ENCODE measurements around the gene PSMA4. TPM values are rescaled to one million over a fixed set of nuclear protein-coding genes. Genes with fewer than 3 reads are reported as not detected.

PSMA4 gene
- total RNA-seq, 1 experiment from 2014 or later = 294 TPM

- Histone ChIP-seq H3K27me3 (ENCODE audit: insufficient read depth, low read length) (no peaks in the 10 kb centered on the region), H3K9me3 (ENCODE audit: control insufficient read depth in 1 of 2, insufficient read depth in 1 of 2, low read depth in 1 of 2, low read length in 2 of 2) (no peaks in the 10 kb centered on the region), H3K79me2 (ENCODE audit: insufficient read depth, low read length) (peaks cover 66% of the 10 kb centered on the region), H3K9ac (ENCODE audit: low read length) (no peak overlapping the region), H3K27ac (ENCODE audit: low read depth, low read length) (no peak overlapping the region), H4K20me1 (ENCODE audit: insufficient read depth) (no peaks in the 10 kb centered on the region; the same call in 1 of the 2 replicates), H3K4me1 (ENCODE audit: control insufficient read depth in 1 of 2, insufficient read depth in 2 of 2, low read length in 2 of 2) (peaks cover 0 to 7% of the 10 kb centered on the region in 2 experiments; a peak in 1 of 4 replicates), H3K4me2 (ENCODE audit: low read length) (no peak overlapping the region), H3K9me2 (ENCODE audit: insufficient read depth) (no peaks in the 10 kb centered on the region), H2AFZ (ENCODE audit: low read depth, low read length, poor library complexity, severe bottlenecking) (no peak overlapping the region), H3K36me3 (ENCODE audit: control insufficient read depth in 1 of 2, insufficient read depth in 2 of 2, low read length in 2 of 2) (no peaks in the 10 kb centered on the region), H3K4me3 (replicated peaks in 1 of 2; ENCODE audit: low read depth in 1 of 2, low read length in 2 of 2) (no peak overlapping the region)
- ChIA-PET POLR2A (no interaction called here), RAD21 (ENCODE audit: low non-redundant PET in 1 of 2, low total read pairs in 2 of 2, uncharacterized antibody in 2 of 2, unreplicated experiment in 2 of 2) (no interaction called here), CTCF (no interaction called here)
- ATAC-seq (no peak), DNase-seq (ENCODE audit: low read depth, low spot score) (no peak)
- TF ChIP-seq ELF1 (IDR thresholded peaks at IDR 0.05; ENCODE audit: borderline replicate concordance, low read depth) (no peak), RAD21 (IDR thresholded peaks at IDR 0.05; ENCODE audit: low read depth) (0 out of 2 replicates have a peak, but pooled peaks have one; percentile 16), ATF3 (IDR thresholded peaks at IDR 0.05) (no peak)
- intact Hi-C loops (cut with micrococcal nuclease) = no loop called here
- BruUV-seq (replicated peaks) = no TSS peak
Measured at GRCh38 chr15:78570710-78571109, 30.5 kb downstream of the PSMA4 start.

GRCh38 chr15:78571382-78571781 is 31.1 kb downstream of the PSMA4 start:
- ChIA-PET POLR2A (no interaction called here), RAD21 (ENCODE audit: low non-redundant PET in 1 of 2, low total read pairs in 2 of 2, uncharacterized antibody in 2 of 2, unreplicated experiment in 2 of 2) (no interaction called here), CTCF (no interaction called here)
- no peak overlapping the region for H3K9ac ChIP-seq (ENCODE audit: low read length)
- DNase-seq (ENCODE audit: low read depth, low spot score) (no peak), ATAC-seq (no peak)
- no peak overlapping the region for H2AFZ ChIP-seq (ENCODE audit: low read depth, low read length, poor library complexity, severe bottlenecking)
- no peaks in the 10 kb centered on the region for H3K36me3 ChIP-seq (ENCODE audit: control insufficient read depth in 1 of 2, insufficient read depth in 2 of 2, low read length in 2 of 2)
- intact Hi-C loops (cut with micrococcal nuclease) = no loop called here
- H3K4me2 ChIP-seq (ENCODE audit: low read length) = no peak overlapping the region
- no peak for TF ChIP-seq RAD21 (IDR thresholded peaks at IDR 0.05; ENCODE audit: low read depth)
- BruUV-seq (replicated peaks) = no TSS peak
- no peak overlapping the region for H3K4me3 ChIP-seq (replicated peaks in 1 of 2; ENCODE audit: low read depth in 1 of 2, low read length in 2 of 2)
- no peaks in the 10 kb centered on the region; the same call in 1 of the 2 replicates for H4K20me1 ChIP-seq (ENCODE audit: insufficient read depth)
- H3K27me3 ChIP-seq (ENCODE audit: insufficient read depth, low read length) = no peaks in the 10 kb centered on the region
- H3K9me2 ChIP-seq (ENCODE audit: insufficient read depth) = no peaks in the 10 kb centered on the region
- peaks cover 0 to 4% of the 10 kb centered on the region in 2 experiments; a peak in 1 of 4 replicates for H3K4me1 ChIP-seq (ENCODE audit: control insufficient read depth in 1 of 2, insufficient read depth in 2 of 2, low read length in 2 of 2)
- H3K9me3 ChIP-seq (ENCODE audit: control insufficient read depth in 1 of 2, insufficient read depth in 1 of 2, low read depth in 1 of 2, low read length in 2 of 2) = no peaks in the 10 kb centered on the region
- H3K79me2 ChIP-seq (ENCODE audit: insufficient read depth, low read length) = peaks cover 66% of the 10 kb centered on the region
- no peak overlapping the region for H3K27ac ChIP-seq (ENCODE audit: low read depth, low read length)
